Left colon (tissue), 2 donors: ENCODE results near the gene SNX12. TPM values are rescaled to one million over a fixed set of nuclear protein-coding genes. Genes with fewer than 3 reads are reported as not detected.

Source experiments
- ATAC-seq: fragments of 200-7000 bp; cut with Tn5 transposase; one replicate; pipeline ENCODE4 v1.9.1; 2020; ENCODE audit warnings: mild to moderate bottlenecking, moderate library complexity
- DNase-seq, 2 donors: peaks; one replicate each; pipeline ENCODE4 v3.0.0-alpha.2; 2020
- intact Hi-C, 2 donors: fragments of 100-400 bp; cut with DNase I in 1 of 2; cut with micrococcal nuclease in 1 of 2; formaldehyde crosslinking; loops; one replicate each; pipeline versions ENCODE4 v1.11.2 to v1.14.0; 2022; cut with DNase I, micrococcal nuclease
- long read RNA-seq: library from polyadenylated mRNA; unstranded; transcript quantifications from one replicate; pipeline ENCODE4 v2.0.0, GENCODE V29; 2021
- total RNA-seq, 2 donors: library from RNA; stranded (reverse); fragmentation: NEBNext Ultra II Directional; extraction: Animal tissue kit (Norgen Biotek cat#: 25700); gene quantifications; one replicate each; pipeline ENCODE4 v1.2.1, GENCODE V29; 2021
- donor health status: DM: no; HTN: no; CAD: no.
- donor health status: DM: yes; HTN: yes; CAD: no.

The SNX12 gene
- 10 to 100 TPM; 63.4 to 76.1 TPM for total RNA-seq
- long read RNA-seq, partial matches to known transcripts: 0 of 17 reads
- long read RNA-seq, other reads (novel, unspliced or antisense): 17 of 17 reads

DNA sequence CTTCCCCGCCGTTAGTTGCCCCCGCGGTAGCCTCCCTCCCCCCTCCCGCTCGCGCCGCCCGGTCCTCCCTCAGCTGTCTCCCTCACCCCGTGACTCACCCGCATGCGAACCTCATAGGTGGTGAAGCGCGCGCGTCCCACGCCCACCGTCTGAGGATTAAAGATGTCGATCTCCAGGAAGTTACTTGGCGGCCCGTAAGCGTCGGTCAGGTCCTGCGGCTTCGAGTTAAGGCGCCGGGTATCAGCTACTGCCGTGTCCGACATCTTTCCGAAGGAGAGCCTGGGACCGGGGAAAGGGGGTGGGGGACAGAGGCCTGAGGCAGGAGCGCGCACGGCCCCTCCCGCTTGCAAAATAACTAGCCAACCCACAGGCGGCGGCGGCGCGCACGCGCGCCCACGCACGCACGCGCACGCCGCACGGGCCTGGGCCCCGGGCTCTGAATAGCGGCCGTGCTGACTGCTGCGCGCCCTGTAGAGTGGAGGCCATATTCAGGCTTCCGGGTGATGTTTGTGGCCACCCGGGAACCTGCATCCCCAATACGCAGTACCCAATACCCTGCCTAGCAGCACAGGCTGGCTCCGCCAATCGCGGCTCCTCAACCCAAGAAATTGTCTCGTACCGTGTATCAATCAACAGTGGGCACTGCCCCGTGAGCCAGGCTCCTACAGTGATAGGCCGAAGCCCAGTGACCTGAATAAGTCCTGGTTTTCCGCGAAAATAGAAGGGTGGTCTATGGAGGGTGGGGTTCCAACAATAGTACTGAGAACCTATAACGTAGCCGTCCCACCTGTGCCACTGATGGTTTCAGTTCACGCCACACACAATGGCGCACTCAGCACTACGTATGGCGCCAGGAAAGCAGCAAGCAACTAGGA lies at the start of gene SNX12:
SNX12 (minus strand) TSS at position 291 of the 875 bp plus-strand sequence; CDS start at position 263, 28 bp downstream.
- DNase-seq: peak; percentile 88 to 94
- intact Hi-C loops: no loop called here
- ATAC-seq: peak; percentile 92

DNA sequence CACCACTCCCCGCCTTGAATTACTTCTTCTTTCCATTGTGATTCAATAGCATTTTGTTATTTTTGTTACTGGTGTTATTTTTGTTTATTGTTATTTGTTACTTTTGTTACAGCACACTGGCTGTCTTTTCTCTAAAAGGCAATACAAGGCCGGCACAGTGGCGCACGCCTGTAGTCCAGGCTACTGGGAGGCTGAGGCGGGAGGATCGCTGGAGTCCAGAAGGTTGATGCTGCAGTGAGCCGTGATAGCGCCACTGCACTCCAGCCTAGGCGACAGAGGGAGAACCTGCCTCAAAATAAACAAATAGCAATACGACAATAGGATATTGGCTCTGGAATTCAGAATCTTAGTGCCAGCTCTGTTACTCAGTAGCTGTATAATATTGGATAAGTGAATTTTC lies 49.2 kb upstream of the SNX12 start:
- ATAC-seq: no peak
- DNase-seq: no peak
- intact Hi-C loops: no loop called here

DNA sequence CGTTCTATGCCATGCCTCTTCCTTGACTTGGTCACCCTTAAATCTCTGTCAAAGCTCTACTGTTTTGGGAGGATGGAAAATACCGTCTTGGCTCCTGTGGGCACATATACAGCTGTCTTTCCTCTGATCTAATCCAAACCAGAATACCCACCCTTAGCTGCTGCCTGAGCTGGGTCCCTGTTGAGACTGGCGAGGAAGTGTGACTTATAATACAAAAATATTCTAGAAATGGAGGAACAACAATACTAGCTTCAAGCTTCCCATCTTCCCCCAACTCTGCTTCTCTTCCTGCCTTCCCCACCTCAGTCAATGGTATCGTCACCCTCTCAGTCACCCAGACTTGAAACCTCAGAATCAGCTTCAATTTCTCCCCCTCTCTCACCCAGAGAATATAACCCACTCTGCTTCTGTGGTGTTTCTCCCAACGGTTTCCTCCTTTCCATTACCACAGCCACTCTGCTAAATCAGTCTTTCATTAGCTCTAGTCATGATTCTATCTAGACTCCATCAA lies 43.8 kb upstream of the SNX12 start:
- ATAC-seq: peak; percentile 38
- intact Hi-C loops: no loop called here
- no peak for DNase-seq

DNA sequence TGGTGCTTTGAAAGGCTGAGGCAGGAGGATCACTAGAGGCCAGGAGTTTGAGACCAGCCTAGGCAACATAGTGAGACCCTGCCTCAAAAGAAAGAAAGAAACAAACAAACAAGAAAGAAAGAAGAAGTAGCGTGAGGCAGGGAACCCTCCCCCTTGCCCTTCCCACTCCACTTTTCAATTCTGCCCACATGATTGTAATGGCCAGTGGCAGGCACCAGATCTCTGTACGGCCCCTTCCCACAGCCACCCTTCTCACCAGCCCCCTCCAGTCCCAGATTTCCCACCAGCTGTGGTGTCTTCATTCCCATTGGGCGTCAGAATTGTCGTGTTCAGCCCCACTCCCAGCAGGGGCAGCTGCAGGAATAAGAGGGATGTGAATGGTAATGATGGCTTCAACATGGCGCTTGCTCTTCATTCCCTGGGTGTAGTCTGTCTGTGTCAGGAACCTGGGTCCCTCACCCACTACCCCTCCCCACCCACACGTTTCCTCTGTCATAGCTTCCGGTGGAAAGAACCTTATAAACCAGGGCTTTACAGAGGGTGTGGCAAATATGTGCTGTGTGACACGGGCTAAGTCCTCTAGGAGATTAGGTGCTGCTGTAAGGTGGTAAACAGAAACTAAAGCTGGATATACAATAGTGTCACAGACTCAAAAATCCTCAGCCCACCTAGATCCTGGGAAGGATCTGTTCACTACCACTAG lies 43.2 kb upstream of the SNX12 start, which contains the start of gene IL2RG:
IL2RG (minus strand) TSS at position 437 of the 703 bp plus-strand sequence; CDS start at position 399, 38 bp downstream.
- ATAC-seq (peak; percentile 98), DNase-seq (peak; percentile 54 to 64)
- intact Hi-C loops: no loop called here

DNA sequence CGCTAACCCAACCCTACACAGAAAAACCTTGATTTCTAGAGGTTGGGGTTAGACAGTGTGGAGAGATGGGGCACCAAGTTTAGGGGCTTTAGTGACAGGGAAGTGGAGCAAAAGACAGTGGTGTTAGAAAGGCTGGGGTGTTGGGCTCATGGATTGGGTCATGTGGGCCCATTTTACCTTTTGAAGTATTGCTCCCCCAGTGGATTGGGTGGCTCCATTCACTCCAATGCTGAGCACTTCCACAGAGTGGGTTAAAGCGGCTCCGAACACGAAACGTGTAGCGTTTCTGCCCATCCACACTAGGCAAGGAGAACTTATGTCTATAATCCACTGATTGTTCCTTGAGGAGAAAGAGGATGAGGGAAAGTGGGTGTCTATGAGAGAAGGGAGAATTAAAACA lies 40.9 kb upstream of the SNX12 start:
- no peak for DNase-seq
- no peak for ATAC-seq
- intact Hi-C loops: no loop called here

DNA sequence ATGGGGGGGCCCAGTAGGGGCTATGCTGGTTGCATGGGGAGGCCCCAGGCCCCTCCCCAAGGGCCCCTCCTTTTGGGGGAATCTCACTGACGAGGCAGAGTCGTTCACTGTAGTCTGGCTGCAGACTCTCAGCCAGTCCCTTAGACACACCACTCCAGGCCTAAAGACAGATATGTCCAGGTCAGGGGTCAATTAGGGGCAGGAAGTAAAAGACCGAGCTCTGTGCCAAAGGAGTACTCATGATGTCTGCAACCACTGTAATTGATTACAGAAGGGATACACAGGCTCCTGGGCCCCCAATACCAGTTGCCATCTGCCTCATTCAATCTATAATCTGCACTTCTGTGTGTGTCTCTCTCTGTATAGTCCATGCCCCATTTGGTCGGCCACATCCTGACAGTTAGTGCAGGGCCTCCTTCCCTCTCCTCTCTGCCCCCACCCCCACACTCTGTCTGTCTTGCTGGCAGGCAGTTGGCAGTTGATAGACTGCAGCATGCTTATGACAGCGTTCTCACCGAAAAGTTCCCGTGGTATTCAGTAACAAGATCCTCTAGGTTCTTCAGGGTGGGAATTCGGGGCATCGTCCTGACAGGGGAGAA lies 39.7 kb upstream of the SNX12 start:
- DNase-seq (no peak), ATAC-seq (no peak)
- intact Hi-C loops: no loop called here

DNA sequence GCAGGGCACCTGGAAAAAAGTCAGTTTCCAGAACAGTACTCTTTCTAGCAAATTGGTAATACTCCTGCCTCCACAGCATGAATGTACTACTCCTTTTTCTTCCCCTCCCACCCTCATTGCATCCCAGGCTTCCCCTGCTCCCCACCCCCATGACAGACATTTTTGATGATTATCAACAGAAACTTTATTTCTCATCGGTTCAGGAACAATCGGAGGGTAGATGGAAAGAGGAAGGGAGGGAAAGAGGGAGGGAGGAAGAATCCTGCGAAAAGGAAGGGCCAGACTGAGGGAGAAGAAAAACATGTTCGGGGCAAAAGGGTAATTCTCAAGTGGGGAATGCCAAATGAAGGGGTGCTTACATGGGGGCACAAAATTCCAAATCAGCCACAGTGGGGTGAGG lies 39.1 kb upstream of the SNX12 start:
- intact Hi-C loops: no loop called here
- no peak for ATAC-seq

DNA sequence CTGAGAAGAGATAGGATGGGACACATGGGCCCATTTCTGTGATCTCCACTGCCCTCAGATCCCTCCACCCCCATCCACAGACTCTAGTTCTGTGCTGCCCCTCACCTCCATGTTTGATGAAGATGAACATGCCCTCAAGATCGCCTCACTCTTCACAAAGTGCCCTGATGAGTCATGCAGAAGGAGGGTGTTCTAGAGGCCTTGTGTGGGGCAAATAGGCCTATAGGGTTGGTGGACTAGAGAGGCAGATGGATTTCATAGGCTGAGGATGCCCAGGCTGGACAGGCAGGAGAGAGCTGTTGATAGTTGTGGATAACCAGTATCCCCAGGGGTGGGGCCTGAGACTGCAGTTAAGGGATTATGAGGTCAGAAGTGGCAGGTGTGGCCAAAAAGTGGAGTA lies 38.3 kb upstream of the SNX12 start, which contains the start of gene CXorf65:
CXorf65 (minus strand) TSS at position 314 of the 400 bp plus-strand sequence; CDS start at position 130, 184 bp downstream.
- no peak for DNase-seq
- intact Hi-C loops: no loop called here
- ATAC-seq: peak; percentile 35

More for the DNA sequence above, 39.1 kb upstream of the SNX12 start:
- no peak for DNase-seq

DNA sequence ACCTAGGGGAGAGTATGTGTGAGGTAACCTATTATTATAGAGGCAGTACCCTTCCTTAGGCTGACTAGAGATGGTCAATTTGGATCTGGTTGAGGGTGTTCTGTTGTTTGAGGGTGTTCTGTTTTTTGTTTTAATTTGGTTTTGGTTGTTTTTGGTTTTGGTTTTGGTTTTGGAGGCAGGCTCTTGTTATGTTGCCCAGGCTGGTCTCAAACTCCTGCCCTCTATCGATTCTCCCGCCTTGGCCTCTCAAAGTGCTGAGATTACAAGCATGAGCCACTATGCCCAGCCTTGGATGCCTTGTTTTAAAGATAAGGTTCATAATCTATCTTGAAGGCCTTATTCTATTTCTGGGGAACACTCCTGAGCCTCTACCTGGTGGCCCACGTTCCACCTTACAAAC lies 37.5 kb upstream of the SNX12 start:
- no peak for DNase-seq
- intact Hi-C loops: no loop called here
- ATAC-seq: no peak

DNA sequence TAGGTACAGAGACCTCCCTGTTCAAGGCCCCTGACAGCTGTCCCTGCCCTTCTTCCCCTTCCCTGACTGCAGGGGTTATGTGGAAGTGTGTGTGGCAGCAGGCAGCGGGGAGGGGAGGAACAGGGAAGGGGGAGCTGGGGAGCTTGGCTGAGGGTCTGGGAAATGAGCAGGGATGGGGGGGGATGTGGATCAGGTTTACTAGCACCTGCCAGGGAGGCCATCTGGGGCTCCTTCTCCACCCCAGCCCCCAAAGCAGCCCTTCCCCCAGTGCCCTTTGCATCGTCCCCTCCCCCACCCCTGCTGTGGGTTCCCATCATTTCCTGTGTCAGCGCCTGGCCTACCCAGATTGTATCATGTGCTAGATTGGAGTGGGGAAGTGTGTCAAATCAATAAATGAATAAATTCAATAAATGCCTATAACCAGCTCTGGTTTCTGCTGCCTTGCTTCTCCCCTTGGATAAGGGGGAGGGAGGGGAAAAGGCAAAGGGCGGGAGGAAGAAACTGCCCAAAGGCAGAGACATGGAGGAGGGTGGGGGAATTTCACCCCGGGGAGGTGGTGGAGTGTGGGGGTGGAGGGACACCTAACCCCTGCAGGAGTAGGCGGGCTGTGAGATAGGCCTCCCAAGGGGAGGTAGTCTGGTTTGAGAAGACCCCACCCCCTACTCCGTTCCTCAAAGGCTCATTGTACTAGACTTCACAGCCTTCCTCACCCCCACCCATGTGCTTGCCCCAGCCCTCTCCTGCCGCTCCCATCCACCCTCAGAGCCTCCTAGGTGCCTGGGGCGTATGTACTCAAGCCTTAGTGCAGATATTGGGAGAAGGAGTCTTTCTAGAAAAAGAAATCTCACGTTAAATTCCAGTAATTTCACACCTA lies 35.2 kb upstream of the SNX12 start:
- DNase-seq (peak in 1 of 2 donors; percentile 54), ATAC-seq (peak; percentile 39)
- intact Hi-C loops: no loop called here

DNA sequence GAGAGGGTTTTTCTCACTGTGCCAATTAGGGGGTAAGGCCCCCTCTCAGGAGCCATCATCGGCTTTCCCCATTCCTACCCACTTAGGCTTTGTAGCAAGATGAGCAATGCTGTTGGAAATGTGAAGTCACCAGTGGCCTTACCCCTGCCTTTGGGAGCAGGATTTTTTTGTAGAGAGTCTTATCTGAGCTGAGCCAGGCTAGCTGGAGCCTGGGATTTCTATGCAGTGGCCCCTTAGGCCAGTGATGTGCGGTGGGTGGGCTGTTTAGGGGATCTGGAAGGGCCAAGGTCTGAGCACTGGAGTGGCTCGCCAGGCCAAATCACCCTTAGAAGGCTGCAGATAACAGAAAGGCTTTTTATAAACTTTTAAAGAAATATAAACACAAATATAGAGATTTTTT lies 34.2 kb upstream of the SNX12 start:
- DNase-seq: no peak
- intact Hi-C loops: no loop called here
- ATAC-seq: no peak

DNA sequence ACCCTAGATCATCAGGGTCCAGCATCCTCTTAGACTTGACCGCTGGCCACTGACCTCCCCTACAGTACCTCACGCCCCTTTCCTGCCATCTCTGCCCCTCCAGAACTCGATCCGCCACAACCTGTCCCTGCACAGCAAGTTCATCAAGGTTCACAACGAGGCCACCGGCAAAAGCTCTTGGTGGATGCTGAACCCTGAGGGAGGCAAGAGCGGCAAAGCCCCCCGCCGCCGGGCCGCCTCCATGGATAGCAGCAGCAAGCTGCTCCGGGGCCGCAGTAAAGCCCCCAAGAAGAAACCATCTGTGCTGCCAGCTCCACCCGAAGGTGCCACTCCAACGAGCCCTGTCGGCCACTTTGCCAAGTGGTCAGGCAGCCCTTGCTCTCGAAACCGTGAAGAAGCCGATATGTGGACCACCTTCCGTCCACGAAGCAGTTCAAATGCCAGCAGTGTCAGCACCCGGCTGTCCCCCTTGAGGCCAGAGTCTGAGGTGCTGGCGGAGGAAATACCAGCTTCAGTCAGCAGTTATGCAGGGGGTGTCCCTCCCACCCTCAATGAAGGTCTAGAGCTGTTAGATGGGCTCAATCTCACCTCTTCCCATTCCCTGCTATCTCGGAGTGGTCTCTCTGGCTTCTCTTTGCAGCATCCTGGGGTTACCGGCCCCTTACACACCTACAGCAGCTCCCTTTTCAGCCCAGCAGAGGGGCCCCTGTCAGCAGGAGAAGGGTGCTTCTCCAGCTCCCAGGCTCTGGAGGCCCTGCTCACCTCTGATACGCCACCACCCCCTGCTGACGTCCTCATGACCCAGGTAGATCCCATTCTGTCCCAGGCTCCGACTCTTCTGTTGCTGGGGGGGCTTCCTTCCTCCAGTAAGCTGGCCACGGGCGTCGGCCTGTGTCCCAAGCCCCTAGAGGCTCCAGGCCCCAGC lies 32.7 kb upstream of the SNX12 start:
- ATAC-seq (no peak), DNase-seq (no peak)
- intact Hi-C loops: no loop called here

DNA sequence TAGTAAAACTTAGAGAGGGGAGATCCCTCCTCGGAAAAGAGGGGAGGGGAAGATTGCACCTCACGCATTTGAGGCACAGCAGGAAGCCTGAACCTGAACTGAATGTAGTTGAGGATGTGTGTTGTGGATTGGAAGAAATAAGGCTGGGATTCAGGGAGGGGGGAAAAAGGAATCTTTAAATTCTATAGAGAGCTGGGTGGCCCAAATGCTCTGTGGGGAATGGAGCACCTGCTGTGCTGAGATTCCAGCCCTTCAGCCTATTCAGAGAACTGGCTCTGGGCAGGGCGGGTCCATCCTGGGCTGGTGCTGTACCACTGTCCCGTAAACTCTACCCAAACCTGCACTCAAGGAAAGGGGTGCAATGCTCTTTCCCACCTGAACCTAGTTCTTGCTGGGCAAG lies 31.6 kb upstream of the SNX12 start:
- ATAC-seq (no peak), DNase-seq (no peak)
- intact Hi-C loops: no loop called here

DNA sequence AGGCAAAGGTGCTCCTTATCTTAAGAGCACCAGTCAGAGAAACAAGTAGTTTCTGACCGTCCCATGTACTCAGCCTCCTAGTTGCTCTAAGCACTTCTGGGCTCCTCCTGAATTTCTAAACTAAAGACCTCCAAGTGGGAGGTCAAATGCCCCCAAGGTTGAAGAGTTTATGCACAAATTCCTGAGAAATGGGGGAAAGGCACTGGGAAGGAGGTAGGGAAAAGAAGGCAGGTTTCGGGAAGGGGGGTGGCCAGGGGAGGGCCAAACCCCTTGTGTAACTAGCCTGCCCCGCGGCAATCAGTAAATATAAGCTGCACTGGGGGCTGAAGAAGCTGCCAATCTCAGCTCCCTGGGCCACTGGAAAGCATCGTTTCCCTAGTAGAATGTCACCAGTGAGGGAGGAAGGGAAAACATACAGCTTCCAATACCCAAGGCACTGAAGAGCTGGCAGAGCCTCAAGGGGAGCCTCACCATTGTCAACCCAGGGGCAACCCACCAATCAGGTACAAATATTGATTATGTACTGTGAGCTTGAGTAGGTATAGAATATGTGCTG lies 30.9 kb upstream of the SNX12 start:
- intact Hi-C loops: no loop called here
- no peak for ATAC-seq
- no peak for DNase-seq

DNA sequence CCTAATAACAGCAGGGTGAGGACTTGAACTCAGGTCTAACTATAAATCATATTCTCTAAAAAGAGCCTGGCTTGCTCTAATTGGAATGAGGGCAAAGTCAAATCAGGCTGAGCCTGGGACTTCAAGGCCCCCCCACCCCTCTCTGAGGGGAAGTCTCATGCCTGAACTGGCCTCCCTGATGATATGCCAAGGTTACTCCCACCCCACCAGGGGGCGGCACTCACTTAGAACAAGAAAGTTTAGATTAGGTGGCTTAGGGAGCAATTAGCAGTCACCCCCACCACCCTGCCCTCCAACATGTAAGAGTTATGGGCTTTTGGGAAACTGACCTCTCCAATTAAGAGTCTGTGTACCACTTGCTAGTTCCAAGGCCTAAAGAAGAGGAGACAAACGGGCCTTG lies 30.2 kb upstream of the SNX12 start:
- intact Hi-C loops: no loop called here
- DNase-seq (peak; percentile 50 to 71), ATAC-seq (no peak)

DNA sequence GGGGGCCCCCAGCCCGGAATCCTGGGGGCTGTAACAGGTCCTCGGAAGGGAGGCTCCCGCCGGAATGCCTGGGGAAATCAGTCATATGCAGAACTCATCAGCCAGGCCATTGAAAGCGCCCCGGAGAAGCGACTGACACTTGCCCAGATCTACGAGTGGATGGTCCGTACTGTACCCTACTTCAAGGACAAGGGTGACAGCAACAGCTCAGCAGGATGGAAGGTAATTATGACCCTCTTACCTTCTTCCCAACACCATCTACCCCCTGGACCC lies 28.6 kb upstream of the SNX12 start:
- DNase-seq: no peak
- no peak for ATAC-seq
- intact Hi-C loops: no loop called here
